K562 (cell line): ENCODE results near the gene CDT1. TPM values are rescaled to one million over a fixed set of nuclear protein-coding genes. Genes with fewer than 3 reads are reported as not detected.

ENCODE experiments used
- BRF1 ChIP-seq: IDR thresholded peaks from 3 replicates; pipeline ENCODE4 v1.6.1; 2011; ENCODE audit warnings: borderline replicate concordance, mild to moderate bottlenecking; ENCODE audit not compliant: insufficient read length; ENCODE audit errors: extremely low read depth
- DPF2 ChIP-seq: fragments of 450-650 bp; IDR thresholded peaks from 2 replicates; pipeline ENCODE4 v1.6.1; 2016
- EHMT2 ChIP-seq: fragments of 450-650 bp; IDR thresholded peaks from 2 replicates; pipeline ENCODE4 v1.6.1; 2018; ENCODE audit warnings: antibody characterized with exemption
- FOXK2 ChIP-seq, 2 experiments: fragments of 450-650 bp; IDR thresholded peaks in 1 of 2; conservative IDR thresholded peaks in 1 of 2; 2 replicates each; pipeline ENCODE4 v1.6.1; 2016; ENCODE audit warnings: low read depth in 2 of 2, mild to moderate bottlenecking in 1 of 2
- GATAD2A ChIP-seq: fragments of 450-650 bp; IDR thresholded peaks from 2 replicates; pipeline ENCODE4 v1.6.1; 2017
- GMEB1 ChIP-seq: fragments of 250-450 bp; sonication (Bioruptor Pico); IDR thresholded peaks from 2 replicates; pipeline ENCODE4 v1.4.0; 2020; ENCODE audit warnings: mild to moderate bottlenecking
- JUN ChIP-seq, 2 experiments: sonication (generic) in 1 of 2; formaldehyde crosslinking in 1 of 2; IDR thresholded peaks; 2 replicates each; pipeline versions ENCODE4 v1.6.1 to v1.8.0; 2012 to 2022; ENCODE audit warnings: borderline replicate concordance in 2 of 2, mild to moderate bottlenecking in 2 of 2, improper control_type of control experiment in 1 of 2, low read depth in 1 of 2, low read length in 1 of 2, missing genetic modification reagents in 1 of 2
- MEF2D ChIP-seq: conservative IDR thresholded peaks from 2 replicates; pipeline ENCODE4 v1.6.1; 2016; ENCODE audit warnings: low read depth, missing genetic modification characterization, missing compliant biosample characterization
- NFRKB ChIP-seq: fragments of 450-650 bp; IDR thresholded peaks from 2 replicates; pipeline ENCODE4 v1.6.1; 2016; ENCODE audit warnings: low read depth
- NFXL1 ChIP-seq: fragments of 450-650 bp; formaldehyde crosslinking; IDR thresholded peaks from 2 replicates; pipeline ENCODE4 v1.4.0; 2021; ENCODE audit warnings: mild to moderate bottlenecking
- PML ChIP-seq: IDR thresholded peaks from 2 replicates; pipeline ENCODE4 v1.6.1; 2012; ENCODE audit warnings: low read length, inconsistent platforms
- PRDM10 ChIP-seq: fragments of 450-650 bp; IDR thresholded peaks from 2 replicates; pipeline ENCODE4 v1.6.1; 2018; ENCODE audit not compliant: partially characterized antibody
- RB1 ChIP-seq: fragments of 450-650 bp; IDR thresholded peaks from 2 replicates; pipeline ENCODE4 v1.6.1; 2017; ENCODE audit warnings: low read depth, mild to moderate bottlenecking
- SMARCC2 ChIP-seq: fragments of 450-650 bp; IDR thresholded peaks from 2 replicates; pipeline ENCODE4 v1.6.1; 2017; ENCODE audit warnings: antibody characterized with exemption, moderate library complexity, mild to moderate bottlenecking, low read depth
- SRSF9 ChIP-seq: fragments of 200-400 bp; formaldehyde crosslinking; IDR thresholded peaks from 2 replicates; pipeline ENCODE4 v1.6.1; 2017; ENCODE audit warnings: low read depth, low read length, borderline replicate concordance
- TAF1 ChIP-seq: IDR thresholded peaks from 2 replicates; pipeline ENCODE4 v1.6.1; 2011; ENCODE audit warnings: mild to moderate bottlenecking, low read length, moderate library complexity; ENCODE audit not compliant: insufficient read depth, control insufficient read depth, severe bottlenecking; ENCODE audit errors: extremely low read depth
- TCF7 ChIP-seq: sonication (generic); IDR thresholded peaks from 2 replicates; pipeline ENCODE4 v1.6.1; 2016; ENCODE audit warnings: antibody characterized with exemption, borderline replicate concordance
- ZC3H8 ChIP-seq: fragments of 450-650 bp; IDR thresholded peaks from 2 replicates; pipeline ENCODE4 v1.6.1; 2017
- ZFP91 ChIP-seq: sonication (generic); formaldehyde crosslinking; IDR thresholded peaks from 2 replicates; pipeline ENCODE4 v1.8.0; 2022; ENCODE audit warnings: mild to moderate bottlenecking, missing genetic modification reagents
- ZNF41 ChIP-seq: fragments of 250-450 bp; sonication (Bioruptor Pico); conservative IDR thresholded peaks from 2 replicates; pipeline ENCODE4 v1.4.0; 2020; ENCODE audit warnings: mild to moderate bottlenecking
- ZNF766 ChIP-seq: fragments of 200-800 bp; sonication (Bioruptor generic); conservative IDR thresholded peaks from 2 replicates; pipeline ENCODE4 v1.6.1; 2016; ENCODE audit warnings: missing genetic modification characterization, missing compliant biosample characterization
- ZNF785 ChIP-seq: fragments of 250-450 bp; sonication (Bioruptor Pico); IDR thresholded peaks from 2 replicates; pipeline ENCODE4 v1.4.0; 2020; ENCODE audit warnings: mild to moderate bottlenecking
- polyA plus RNA-seq, 8 experiments: library from polyadenylated mRNA; depleted of rRNA in 4 of 8; stranded (reverse) in 5 of 8; unstranded in 3 of 8; fragments of >200 nt; fragmentation: Nextera tagmentation in 2 of 8; fragmentation: Illumina TruSeq in 1 of 8; extraction: Ambion mirVana in 2 of 8; extraction: Trizol in 1 of 8; gene quantifications; 2 replicates each; pipeline versions ENCODE4 v1.2.1 to v1.2.3, GENCODE V29; 2011 to 2014; ENCODE audit warnings: inconsistent platforms in 1 of 8, missing spikeins in 1 of 8
- total RNA-seq, 7 experiments: library from RNA; depleted of rRNA in 6 of 7; stranded (reverse); fragments of >200 nt in 6 of 7; fragmentation: Illumina TruSeq in 2 of 7; extraction: Trizol in 2 of 7; gene quantifications; 2 replicates each; pipeline versions ENCODE4 v1.2.1 to v1.2.3, GENCODE V29; 2011 to 2021; ENCODE audit warnings: low replicate concordance in 1 of 7

The CDT1 gene
- total and polyA plus RNA-seq, 9 of the 15 experiments (the other 6 are each of a cell fraction or from before 2014, with no cell fraction given), result 0.92 to 178 (median 14.2) TPM

GRCh38 chr16:88773812-88774291, 29.7 kb upstream of the CDT1 start (continued):
- TF ChIP-seq PRDM10 (peak; percentile 85), ZNF41 (CRISPR knock-in tag) (0 out of 2 replicates have a peak, but pooled peaks have one; percentile 48), JUN (IDR thresholded peaks at IDR 0.05; ENCODE audit: borderline replicate concordance, low read depth, low read length) (peak; percentile 58; the same call in 1 of the 2 replicates), JUN (CRISPR knock-in tag; IDR thresholded peaks at IDR 0.05; ENCODE audit: borderline replicate concordance) (no peak), GMEB1 (CRISPR knock-in tag) (0 out of 2 replicates have a peak, but pooled peaks have one; percentile 34), SRSF9 (no peak), RB1 (no peak; the same call in 1 of the 2 replicates), ZNF766 (no peak), MEF2D (tag) (0 out of 2 replicates have a peak, but pooled peaks have one; percentile 46), NFRKB (no peak), FOXK2 (conservative IDR thresholded peaks at IDR 0.05 in 1 of 2, IDR thresholded peaks at IDR 0.05 in 1 of 2; ENCODE audit: low read depth in 2 of 2) (peak; percentile 62 to 65; a peak in 2 of 4 replicates), NFXL1 (CRISPR knock-in tag) (0 out of 2 replicates have a peak, but pooled peaks have one; percentile 32), DPF2 (peak; percentile 97), ZC3H8 (no peak), ZFP91 (CRISPR knock-in tag) (no peak), PML (peak; percentile 87), EHMT2 (peak; percentile 59; the same call in 1 of the 2 replicates), BRF1 (no peak), GATAD2A (peak; percentile 88; the same call in 1 of the 2 replicates), TCF7 (0 out of 2 replicates have a peak, but pooled peaks have one; percentile 36), TAF1 (peak; percentile 61), ZNF785 (CRISPR knock-in tag) (no peak), SMARCC2 (peak; percentile 84)
